ENCODE measurements around the gene IFNLR1.

The IFNLR1 gene

GRCh38 chr1:24150234-24151174, 36.6 kb downstream of the IFNLR1 start:
- 0 out of 2 replicates have a peak, but pooled peaks cover 1% of the 10 kb centered on the region for H3K36me3 ChIP-seq (replicated peaks; ENCODE audit: insufficient read depth, low read length)
- no peaks in the 10 kb centered on the region for H3K9me3 ChIP-seq (replicated peaks; ENCODE audit: insufficient read depth, low read length)
- H3K4me3 ChIP-seq (ENCODE audit: low read length): peak overlapping the region; percentile 46
- H3K79me2 ChIP-seq (ENCODE audit: low read length): no peaks in the 10 kb centered on the region
- TF ChIP-seq EZH2phosphoT487 (IDR thresholded peaks at IDR 0.05; ENCODE audit: low read length): no peak
- no peak for TF ChIP-seq EZH2 (optimal IDR thresholded peaks at IDR 0.05; ENCODE audit: low read depth, low read length)
- TF ChIP-seq, protein P1, sequence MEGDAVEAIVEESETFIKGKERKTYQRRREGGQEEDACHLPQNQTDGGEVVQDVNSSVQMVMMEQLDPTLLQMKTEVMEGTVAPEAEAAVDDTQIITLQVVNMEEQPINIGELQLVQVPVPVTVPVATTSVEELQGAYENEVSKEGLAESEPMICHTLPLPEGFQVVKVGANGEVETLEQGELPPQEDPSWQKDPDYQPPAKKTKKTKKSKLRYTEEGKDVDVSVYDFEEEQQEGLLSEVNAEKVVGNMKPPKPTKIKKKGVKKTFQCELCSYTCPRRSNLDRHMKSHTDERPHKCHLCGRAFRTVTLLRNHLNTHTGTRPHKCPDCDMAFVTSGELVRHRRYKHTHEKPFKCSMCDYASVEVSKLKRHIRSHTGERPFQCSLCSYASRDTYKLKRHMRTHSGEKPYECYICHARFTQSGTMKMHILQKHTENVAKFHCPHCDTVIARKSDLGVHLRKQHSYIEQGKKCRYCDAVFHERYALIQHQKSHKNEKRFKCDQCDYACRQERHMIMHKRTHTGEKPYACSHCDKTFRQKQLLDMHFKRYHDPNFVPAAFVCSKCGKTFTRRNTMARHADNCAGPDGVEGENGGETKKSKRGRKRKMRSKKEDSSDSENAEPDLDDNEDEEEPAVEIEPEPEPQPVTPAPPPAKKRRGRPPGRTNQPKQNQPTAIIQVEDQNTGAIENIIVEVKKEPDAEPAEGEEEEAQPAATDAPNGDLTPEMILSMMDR (IDR thresholded peaks at IDR 0.05; ENCODE audit: low read length): peak; percentile 83
- peak; percentile 83 for DNase-seq
- peak overlapping the region; percentile 52; the same call in 1 of the 2 replicates for H2AFZ ChIP-seq (ENCODE audit: low read length)
- no peaks in the 10 kb centered on the region for H3K9me2 ChIP-seq (replicated peaks; ENCODE audit: insufficient read depth, low read length)
- peaks cover 4% of the 10 kb centered on the region; the same call in 1 of the 2 replicates for H3K4me1 ChIP-seq (ENCODE audit: low read length)
- H3K27ac ChIP-seq (ENCODE audit: low read length): peak overlapping the region; percentile 61; the same call in 1 of the 2 replicates
- peaks cover 18% of the 10 kb centered on the region for H3F3A ChIP-seq (ENCODE audit: insufficient read depth, low read length)
- H3K4me2 ChIP-seq (ENCODE audit: low read depth, low read length): peak overlapping the region; percentile 64
- peak overlapping the region; percentile 53; the same call in 1 of the 2 replicates for H3K9ac ChIP-seq (ENCODE audit: low read length)
- H4K20me1 ChIP-seq (ENCODE audit: insufficient read depth, low read length): no peaks in the 10 kb centered on the region
- no peaks in the 10 kb centered on the region for H3K27me3 ChIP-seq (replicated peaks; ENCODE audit: insufficient read depth, low read length)

- no peaks in the 10 kb centered on the region for H3K27me3 ChIP-seq (replicated peaks; ENCODE audit: insufficient read depth, low read length)
- H3K4me3 ChIP-seq (ENCODE audit: low read length): 0 out of 2 replicates have a peak overlapping the region, but pooled peaks have one; percentile 46
- no peak overlapping the region for H2AFZ ChIP-seq (ENCODE audit: low read length)
- H3K36me3 ChIP-seq (replicated peaks; ENCODE audit: insufficient read depth, low read length): no peaks in the 10 kb centered on the region
- TF ChIP-seq, protein P1 (IDR thresholded peaks at IDR 0.05; ENCODE audit: low read length): no peak
- TF ChIP-seq EZH2phosphoT487 (IDR thresholded peaks at IDR 0.05; ENCODE audit: low read length): no peak
- no peak for TF ChIP-seq EZH2 (optimal IDR thresholded peaks at IDR 0.05; ENCODE audit: low read depth, low read length)
- H3K9me3 ChIP-seq (replicated peaks; ENCODE audit: insufficient read depth, low read length): no peaks in the 10 kb centered on the region
- no peak for DNase-seq
- H4K20me1 ChIP-seq (ENCODE audit: insufficient read depth, low read length): no peaks in the 10 kb centered on the region
- H3K27ac ChIP-seq (ENCODE audit: low read length): no peak overlapping the region
- H3F3A ChIP-seq (ENCODE audit: insufficient read depth, low read length): peaks cover 18% of the 10 kb centered on the region
- no peaks in the 10 kb centered on the region for H3K9me2 ChIP-seq (replicated peaks; ENCODE audit: insufficient read depth, low read length)
- H3K9ac ChIP-seq (ENCODE audit: low read length): peak overlapping the region; percentile 23; the same call in 1 of the 2 replicates
- peak overlapping the region; percentile 64 for H3K4me2 ChIP-seq (ENCODE audit: low read depth, low read length)
- no peaks in the 10 kb centered on the region for H3K79me2 ChIP-seq (ENCODE audit: low read length)
- peaks cover 4% of the 10 kb centered on the region; the same call in 1 of the 2 replicates for H3K4me1 ChIP-seq (ENCODE audit: low read length)
Measured at GRCh38 chr1:24149866-24150233, 37.2 kb downstream of the IFNLR1 start.

GRCh38 chr1:24147816-24148215, 39.3 kb downstream of the IFNLR1 start:
- no peak overlapping the region for H3K27ac ChIP-seq (ENCODE audit: low read length)
- no peaks in the 10 kb centered on the region for H3K27me3 ChIP-seq (replicated peaks; ENCODE audit: insufficient read depth, low read length)
- H3K4me2 ChIP-seq (ENCODE audit: low read depth, low read length): no peak overlapping the region
- H4K20me1 ChIP-seq (ENCODE audit: insufficient read depth, low read length): no peaks in the 10 kb centered on the region
- no peaks in the 10 kb centered on the region for H3K79me2 ChIP-seq (ENCODE audit: low read length)
- H3K4me3 ChIP-seq (ENCODE audit: low read length): no peak overlapping the region
- DNase-seq: no peak
- H2AFZ ChIP-seq (ENCODE audit: low read length): no peak overlapping the region
- no peaks in the 10 kb centered on the region for H3K9me3 ChIP-seq (replicated peaks; ENCODE audit: insufficient read depth, low read length)
- no peaks in the 10 kb centered on the region for H3K9me2 ChIP-seq (replicated peaks; ENCODE audit: insufficient read depth, low read length)
- H3F3A ChIP-seq (ENCODE audit: insufficient read depth, low read length): peaks cover 14% of the 10 kb centered on the region
- no peak for TF ChIP-seq EZH2 (optimal IDR thresholded peaks at IDR 0.05; ENCODE audit: low read depth, low read length)
- no peak for TF ChIP-seq EZH2phosphoT487 (IDR thresholded peaks at IDR 0.05; ENCODE audit: low read length)
- TF ChIP-seq, protein P1 (IDR thresholded peaks at IDR 0.05; ENCODE audit: low read length): no peak
- no peaks in the 10 kb centered on the region for H3K36me3 ChIP-seq (replicated peaks; ENCODE audit: insufficient read depth, low read length)
- H3K9ac ChIP-seq (ENCODE audit: low read length): no peak overlapping the region
- H3K4me1 ChIP-seq (ENCODE audit: low read length): peaks cover 4% of the 10 kb centered on the region; the same call in 1 of the 2 replicates

All from MM.1S (cell line).